ENCODE data around the gene HMGCLL1.

HMGCLL1 gene

GRCh38 chr6:55530931-55531330, 48.1 kb downstream of the HMGCLL1 start:
- no peak for DNase-seq

DNA sequence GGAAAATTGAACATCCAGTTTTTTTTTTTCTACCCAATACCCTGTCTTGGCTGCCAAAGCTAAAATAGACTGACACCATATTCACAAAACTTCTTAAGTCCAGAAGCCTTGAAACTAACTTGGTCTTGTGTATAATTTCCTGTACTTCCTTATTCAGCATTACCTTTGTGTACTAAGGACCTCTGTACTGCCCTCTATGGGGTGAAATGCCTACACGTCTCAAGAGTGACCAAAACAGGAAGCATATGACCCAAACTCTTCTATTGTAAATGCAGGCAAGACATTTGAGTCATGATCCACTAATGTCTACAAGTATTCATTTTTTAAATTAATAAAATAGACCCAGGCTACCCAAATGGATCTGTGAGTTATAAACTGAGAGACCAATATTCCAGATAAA, 50.4 kb downstream of the HMGCLL1 start:
- peak; percentile 25 for DNase-seq

GRCh38 chr6:55524441-55524840, 54.6 kb downstream of the HMGCLL1 start:
- DNase-seq: no peak

- DNase-seq: no peak
These were observed 60.4 kb downstream of the HMGCLL1 start for GRCh38 chr6:55518529-55519060.

DNA sequence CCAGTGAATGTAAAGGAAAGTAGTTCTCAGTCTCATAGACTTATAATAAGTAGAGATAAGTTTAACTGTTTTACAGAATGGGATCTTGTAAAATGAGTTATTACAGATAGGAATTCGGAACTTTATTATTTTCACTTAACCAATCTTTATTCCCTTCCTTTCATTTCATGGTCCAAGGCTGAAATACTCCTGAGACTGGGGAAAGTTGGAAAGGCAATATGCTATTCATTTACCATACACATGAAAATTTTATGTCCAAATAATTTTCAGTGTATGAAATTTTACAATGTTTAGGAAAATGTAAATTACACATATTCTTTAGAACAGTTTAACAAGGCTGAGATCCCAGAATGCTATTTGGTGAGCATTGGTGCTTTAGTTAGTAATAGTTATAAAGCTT, 62.3 kb downstream of the HMGCLL1 start:
- DNase-seq: no peak

DNA sequence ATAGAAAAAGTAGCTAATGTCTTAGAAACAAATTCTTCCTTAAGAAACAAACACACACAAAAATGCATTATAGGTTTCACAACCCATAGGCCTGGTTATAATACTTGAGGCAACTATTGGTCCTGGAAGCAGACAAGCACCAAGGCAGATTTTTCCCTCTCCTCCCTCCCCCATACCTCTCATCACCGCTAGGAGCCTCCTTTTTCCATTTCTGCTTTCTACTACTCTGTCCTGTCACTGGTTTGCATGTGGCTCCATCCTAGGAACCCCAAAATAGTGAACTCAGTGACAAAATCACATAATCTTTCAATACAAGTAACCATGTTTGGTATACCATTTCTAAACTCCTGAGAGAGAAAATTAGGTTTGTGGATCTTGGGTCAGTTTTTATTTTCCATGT, 66.1 kb downstream of the HMGCLL1 start:
- DNase-seq: no peak

- no peak for DNase-seq
These were observed 67.7 kb downstream of the HMGCLL1 start for GRCh38 chr6:55511122-55511800.

- no peak for DNase-seq
These were observed 79.4 kb downstream of the HMGCLL1 start for GRCh38 chr6:55499591-55499990.

GRCh38 chr6:55497694-55498093, 81.3 kb downstream of the HMGCLL1 start:
- DNase-seq: no peak

- DNase-seq: no peak
These were observed 82.8 kb downstream of the HMGCLL1 start for GRCh38 chr6:55496201-55496600.

DNA sequence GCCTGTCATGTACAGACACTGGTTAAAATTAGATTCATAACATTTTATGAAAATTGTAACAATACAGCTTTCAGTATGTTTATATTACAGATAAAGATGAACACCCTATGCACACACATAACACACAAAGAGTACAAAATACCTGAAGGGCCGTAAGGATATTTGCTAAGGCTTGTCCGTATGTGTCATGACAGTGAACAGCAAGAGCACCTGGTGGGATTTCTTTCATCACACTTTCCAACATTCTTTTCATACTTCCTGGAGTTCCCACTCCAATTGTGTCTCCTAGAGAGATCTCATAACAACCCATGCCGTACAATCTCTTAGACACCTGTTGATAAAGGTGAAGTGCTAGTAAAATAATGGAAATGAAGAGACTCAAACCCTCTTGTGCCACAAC, 83.7 kb downstream of the HMGCLL1 start:
- DNase-seq: no peak

DNA sequence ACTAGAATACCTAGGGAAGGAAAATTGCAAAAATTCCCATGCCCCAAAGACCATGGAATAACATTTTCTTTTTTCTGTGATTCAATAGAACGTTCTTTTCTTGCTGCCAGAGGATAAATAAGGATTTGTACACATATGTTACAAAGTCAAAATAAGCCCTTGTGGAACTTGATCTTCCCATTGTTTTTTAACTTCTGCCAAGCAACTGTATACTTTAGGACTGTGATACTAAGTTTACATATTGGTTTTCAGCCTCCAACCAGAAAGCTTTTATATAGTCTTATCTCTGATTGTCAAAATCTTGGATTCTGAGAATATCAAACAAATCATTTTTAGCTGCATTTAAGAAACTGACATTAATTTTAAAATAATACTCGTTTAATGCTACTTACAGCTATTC, 84.6 kb downstream of the HMGCLL1 start:
- DNase-seq: no peak

DNA sequence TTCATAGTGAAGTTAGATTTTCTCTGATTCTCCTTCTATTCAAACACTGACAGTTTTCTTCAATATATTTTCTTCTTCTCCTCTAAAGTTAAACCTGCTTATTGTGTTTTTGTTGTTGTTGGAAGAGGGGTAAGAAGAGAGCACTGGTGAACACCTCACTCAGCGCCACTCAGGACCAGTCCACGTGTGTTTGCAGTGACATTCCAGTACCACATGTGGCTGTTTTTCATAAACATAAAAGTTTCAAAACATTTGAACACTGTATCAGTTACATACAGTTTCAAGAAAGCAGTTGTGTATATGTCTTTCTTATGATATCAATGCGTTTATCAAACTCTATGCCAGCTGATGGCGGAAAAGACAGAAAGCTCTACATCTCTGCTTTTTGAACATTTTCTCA, 86.7 kb downstream of the HMGCLL1 start:
- DNase-seq: no peak

DNA sequence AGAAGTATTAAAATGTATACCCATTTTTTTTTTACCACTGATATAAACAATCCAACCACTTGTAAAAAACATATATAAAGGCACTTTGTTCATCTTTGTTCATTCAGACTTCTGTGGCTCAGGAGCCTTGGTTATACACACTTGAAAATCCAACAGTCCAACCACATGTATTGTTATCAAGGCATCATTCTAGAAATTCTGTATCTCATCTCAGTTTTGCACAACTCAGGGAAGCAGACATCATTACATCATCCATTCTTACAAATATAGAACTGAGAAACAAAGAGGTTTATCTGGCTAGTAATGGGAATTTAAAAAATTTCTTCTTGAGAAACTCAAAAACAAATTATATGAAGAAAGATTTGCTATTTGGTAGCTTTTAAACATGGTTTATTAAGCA, 88.1 kb downstream of the HMGCLL1 start:
- no peak for DNase-seq

DNA sequence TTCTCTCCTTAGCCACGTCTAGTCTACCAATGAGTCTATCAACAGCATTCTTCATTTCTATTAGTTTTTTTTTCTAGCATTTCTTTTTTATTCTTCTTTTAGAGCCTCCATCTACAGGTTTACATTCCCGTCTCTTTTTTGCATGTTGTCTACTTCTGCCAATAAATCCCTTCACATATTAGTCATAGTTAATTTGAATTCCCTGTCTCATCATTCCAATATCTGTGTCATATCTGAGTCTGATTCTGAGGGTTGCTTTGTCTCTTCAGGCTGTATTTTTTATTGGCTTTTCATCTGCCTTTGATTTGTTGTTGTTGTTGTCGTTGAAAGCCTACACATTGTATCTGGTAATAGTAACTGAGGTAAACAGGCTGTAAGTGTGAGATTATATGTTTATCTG, 104.6 kb downstream of the HMGCLL1 start:
- peak; percentile 4 for DNase-seq

DNA sequence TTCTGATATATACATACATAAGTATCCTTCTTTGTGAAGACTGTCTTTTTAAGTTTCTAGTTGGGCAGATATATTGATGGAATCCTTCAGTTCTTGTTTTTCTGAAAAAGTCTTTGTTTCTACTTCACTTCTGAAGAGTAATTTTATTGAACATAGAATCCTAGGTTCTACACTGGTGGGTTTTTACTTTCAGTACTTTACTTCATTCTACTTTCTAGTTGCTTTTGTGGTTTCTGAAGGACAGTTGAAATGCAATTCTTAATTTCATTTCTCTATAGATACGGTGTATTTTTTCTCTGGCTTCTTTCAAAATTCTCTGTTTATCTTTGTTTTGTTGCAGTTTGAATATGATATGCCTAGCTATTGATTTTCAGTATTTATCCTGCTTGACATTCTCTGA, 105.3 kb downstream of the HMGCLL1 start:
- no peak for DNase-seq

- DNase-seq: peak; percentile 7
These were observed 109.0 kb downstream of the HMGCLL1 start for GRCh38 chr6:55469951-55470366.

GRCh38 chr6:55456016-55456415, 123.0 kb downstream of the HMGCLL1 start:
- no peak for DNase-seq

DNA sequence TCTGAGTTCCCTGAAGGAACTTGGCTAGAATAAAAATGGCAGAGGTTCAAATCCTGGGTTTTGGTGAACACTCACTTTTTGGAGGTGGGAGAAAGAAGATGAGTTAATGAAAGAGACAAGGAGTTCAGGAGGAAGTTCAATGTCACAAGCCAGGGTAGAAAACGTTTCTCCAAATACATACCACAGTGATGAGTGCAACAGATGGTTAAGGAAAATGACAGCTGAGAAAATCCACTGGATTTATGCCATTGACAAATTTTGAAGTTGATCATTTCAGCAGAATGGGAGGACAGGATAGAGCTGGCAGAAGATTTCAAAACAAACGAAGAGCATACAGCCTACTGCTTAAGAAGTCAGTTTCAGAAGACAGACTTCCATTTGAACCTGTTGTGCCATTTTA, 129.0 kb downstream of the HMGCLL1 start:
- DNase-seq: peak; percentile 41

DNA sequence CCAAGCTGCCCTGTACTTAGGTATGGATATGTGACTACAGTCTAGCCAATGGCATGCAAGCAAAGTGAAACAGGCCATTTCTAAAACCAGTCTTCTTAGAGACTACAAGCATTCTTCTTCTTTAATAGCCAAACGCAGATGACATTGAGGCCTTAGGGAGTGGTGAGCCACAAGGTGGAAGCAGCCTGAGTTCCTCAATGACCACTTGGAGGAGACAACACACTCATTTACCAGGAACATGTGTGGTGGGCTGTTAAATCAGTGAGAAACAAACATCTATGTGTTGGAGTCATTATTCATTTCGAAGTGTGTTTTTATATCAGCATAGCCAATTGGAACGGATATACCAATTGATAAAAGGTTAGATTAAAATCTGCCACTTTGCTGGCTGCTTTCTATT, 129.8 kb downstream of the HMGCLL1 start:
- DNase-seq: no peak

GRCh38 chr6:55448451-55448850, 130.5 kb downstream of the HMGCLL1 start:
- peak; percentile 57 for DNase-seq

DNA sequence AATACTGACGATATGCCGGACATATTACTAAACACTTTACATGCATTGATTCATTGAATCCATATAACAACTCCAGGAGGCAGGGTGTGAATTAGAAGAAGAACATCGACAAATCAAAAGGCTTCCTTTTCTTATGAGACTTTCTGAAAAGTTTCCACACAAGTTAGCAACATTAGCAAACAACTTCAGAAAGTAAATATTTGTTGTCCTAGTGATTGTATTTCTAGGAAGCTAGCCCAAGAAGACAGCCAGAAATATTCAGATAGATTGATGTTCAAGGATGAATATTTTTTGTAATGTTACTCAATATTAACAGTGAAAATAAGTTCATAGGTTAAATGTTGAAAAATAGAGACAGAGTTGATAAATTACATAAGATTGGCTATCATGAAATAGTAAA, 131.1 kb downstream of the HMGCLL1 start:
- DNase-seq: no peak

DNA sequence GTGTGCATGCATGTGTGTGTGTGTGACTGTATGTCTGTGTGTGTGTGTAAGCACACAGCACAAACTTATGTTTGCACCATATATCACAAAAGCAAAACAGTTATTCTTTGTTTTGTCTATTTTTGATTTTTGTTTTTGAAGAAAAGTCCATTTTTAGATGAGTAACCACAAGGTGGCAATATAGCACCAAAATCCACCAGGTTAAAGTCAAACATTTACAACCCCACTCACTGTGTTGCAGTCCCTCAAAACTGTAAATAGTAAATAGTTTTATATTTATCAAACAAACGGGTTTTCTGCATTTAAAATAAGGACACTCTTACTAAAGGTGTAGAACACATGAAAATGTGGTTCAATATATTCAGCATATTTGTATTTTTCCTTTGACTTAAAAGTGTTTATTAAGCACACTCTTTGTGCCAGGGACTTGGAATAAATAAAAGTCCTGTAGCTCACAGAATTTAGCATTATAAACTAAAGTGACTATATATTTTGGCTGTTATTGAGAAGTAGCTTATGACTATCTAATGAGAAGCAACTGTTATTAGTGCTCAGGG, 133.3 kb downstream of the HMGCLL1 start:
- DNase-seq: peak; percentile 32
